ENCODE results near the gene KIF26B. TPM values are rescaled to one million over a fixed set of nuclear protein-coding genes. Genes with fewer than 3 reads are reported as not detected.
"Not testable (repeated sequence)": the region's sequence is repeated elsewhere in the genome, so short reads cannot be mapped to it uniquely, and the experiment has no call there.

The KIF26B gene
- total RNA-seq, 4 donors from 2014 or later: 0.90 to 2.0 (median 1.5) TPM

GRCh38 chr1:245694753-245695195 lies 540.0 kb downstream of the KIF26B start:
- WGBS, 2 donors: 78 to 81% methylated on average over 7 to 11 of the region's 11 CpGs
- DNase-seq (ENCODE audit: low spot score in 2 of 2): no peak
- Histone ChIP-seq H3K9me3 (peaks cover 0 to 14% (median 0%) of the 10 kb centered on the region in 4 donors), H3K27ac (no peak overlapping the region), H3K4me3 (no peak overlapping the region), H3K36me3 (peaks cover 0 to 5% (median 0%) of the 10 kb centered on the region in 3 donors), H3K4me1 (no peaks in the 10 kb centered on the region), H3K27me3 (no peaks in the 10 kb centered on the region)
- no peak for TF ChIP-seq CTCF (IDR thresholded peaks at IDR 0.05)
- no peak for TF ChIP-seq EP300 (IDR thresholded peaks at IDR 0.05)
- no peak for TF ChIP-seq POLR2A (IDR thresholded peaks at IDR 0.05)

GRCh38 chr1:245695211-245695610 lies 540.4 kb downstream of the KIF26B start:
- Histone ChIP-seq H3K36me3 (peaks cover 0 to 5% (median 0%) of the 10 kb centered on the region in 3 donors), H3K4me1 (no peaks in the 10 kb centered on the region), H3K4me3 (no peak overlapping the region), H3K9me3 (peaks cover 0 to 14% (median 0%) of the 10 kb centered on the region in 4 donors), H3K27me3 (no peaks in the 10 kb centered on the region), H3K27ac (no peak overlapping the region)
- no peak for DNase-seq (ENCODE audit: low spot score in 2 of 2)
- TF ChIP-seq EP300 (IDR thresholded peaks at IDR 0.05): no peak
- TF ChIP-seq CTCF (IDR thresholded peaks at IDR 0.05): no peak
- no peak for TF ChIP-seq POLR2A (IDR thresholded peaks at IDR 0.05)
- WGBS, 2 donors: 79 to 86% methylated on average over 8 of the region's 8 CpGs

- not testable (repeated sequence) for H3K4me3 ChIP-seq; H3K27ac ChIP-seq; H3K27me3 ChIP-seq; DNase-seq (ENCODE audit: low spot score in 2 of 2); H3K36me3 ChIP-seq; H3K4me1 ChIP-seq
- 87 to 90% methylated on average over 5 to 11 of the region's 11 CpGs for WGBS, 2 donors
- H3K9me3 ChIP-seq: peaks cover 0 to 17% (median 0%) of the 10 kb centered on the region in 4 donors
Observed at GRCh38 chr1:245695701-245696100, 540.9 kb downstream of the KIF26B start.

GRCh38 chr1:245698116-245698515 lies 543.3 kb downstream of the KIF26B start:
- Histone ChIP-seq H3K4me3 (no peak overlapping the region), H3K27me3 (no peaks in the 10 kb centered on the region), H3K27ac (no peak overlapping the region), H3K9me3 (peaks cover 0 to 18% (median 0%) of the 10 kb centered on the region in 4 donors), H3K4me1 (no peaks in the 10 kb centered on the region), H3K36me3 (peaks cover 0 to 5% (median 0%) of the 10 kb centered on the region in 3 donors)
- no peak for DNase-seq (ENCODE audit: low spot score in 2 of 2)
- TF ChIP-seq CTCF (IDR thresholded peaks at IDR 0.05) (no peak), POLR2A (IDR thresholded peaks at IDR 0.05) (no peak), EP300 (IDR thresholded peaks at IDR 0.05) (no peak)
- WGBS, 2 donors: 93 to 97% methylated on average over 14 of the region's 14 CpGs

GRCh38 chr1:245698860-245699259 lies 544.1 kb downstream of the KIF26B start:
- TF ChIP-seq EP300 (IDR thresholded peaks at IDR 0.05) (no peak), CTCF (IDR thresholded peaks at IDR 0.05) (no peak), POLR2A (IDR thresholded peaks at IDR 0.05) (no peak)
- H3K27me3 ChIP-seq: no peaks in the 10 kb centered on the region
- peaks cover 0 to 18% (median 0%) of the 10 kb centered on the region in 4 donors for H3K9me3 ChIP-seq
- no peak overlapping the region for H3K27ac ChIP-seq
- H3K36me3 ChIP-seq: peaks cover 0 to 5% (median 0%) of the 10 kb centered on the region in 3 donors
- no peaks in the 10 kb centered on the region for H3K4me1 ChIP-seq
- no peak overlapping the region for H3K4me3 ChIP-seq
- WGBS, 2 donors: 79 to 89% methylated on average over 16 of the region's 16 CpGs
- no peak for DNase-seq (ENCODE audit: low spot score in 2 of 2)

- 88 to 91% methylated on average over 13 of the region's 13 CpGs for WGBS, 2 donors
- TF ChIP-seq CTCF (IDR thresholded peaks at IDR 0.05) (no peak), EP300 (IDR thresholded peaks at IDR 0.05) (no peak), POLR2A (IDR thresholded peaks at IDR 0.05) (no peak)
Observed at GRCh38 chr1:245700631-245701030, 545.8 kb downstream of the KIF26B start.

More at GRCh38 chr1:245700631-245701030, 545.8 kb downstream of the KIF26B start:
- no peaks in the 10 kb centered on the region for H3K27me3 ChIP-seq
- DNase-seq (ENCODE audit: low spot score in 2 of 2): no peak
- H3K4me3 ChIP-seq: no peak overlapping the region
- peaks cover 0 to 5% (median 0%) of the 10 kb centered on the region in 3 donors for H3K36me3 ChIP-seq
- H3K9me3 ChIP-seq: peaks cover 0 to 15% (median 0%) of the 10 kb centered on the region in 4 donors
- no peak overlapping the region for H3K27ac ChIP-seq
- H3K4me1 ChIP-seq: no peaks in the 10 kb centered on the region

Measured in tibial nerve (tissue), 4 donors.